ENCODE results near the gene AKR1C1.

Gene AKR1C1

GRCh38 chr10:4981722-4982471, 18.7 kb downstream of the AKR1C1 start:
- no peak overlapping the region for H3K4me3 ChIP-seq (ENCODE audit: low read length)
- H4K20me1 ChIP-seq (ENCODE audit: control insufficient read depth, insufficient read depth, low read depth, low read length), result no peaks in the 10 kb centered on the region
- no peaks in the 10 kb centered on the region for H3K36me3 ChIP-seq (ENCODE audit: control insufficient read depth, low read length)
- H3K9me2 ChIP-seq (replicated peaks; ENCODE audit: control insufficient read depth, low read length), result no peaks in the 10 kb centered on the region
- no peak overlapping the region for H3K27ac ChIP-seq (ENCODE audit: low read depth, low read length)
- H3F3A ChIP-seq (ENCODE audit: control insufficient read depth, insufficient read depth), result no peaks in the 10 kb centered on the region
- no peaks in the 10 kb centered on the region for H3K4me1 ChIP-seq (ENCODE audit: control insufficient read depth, low read length)
- TF ChIP-seq EZH2phosphoT487 (IDR thresholded peaks at IDR 0.05; ENCODE audit: borderline replicate concordance, low read length), result no peak
- peak; percentile 54 for TF ChIP-seq CTCF (IDR thresholded peaks at IDR 0.05; ENCODE audit: low read depth, low read length, poor library complexity, severe bottlenecking)
- H3K79me2 ChIP-seq (ENCODE audit: control insufficient read depth, low read length), result no peaks in the 10 kb centered on the region
- H3K9me3 ChIP-seq (ENCODE audit: control insufficient read depth, insufficient read depth, low read length), result no peaks in the 10 kb centered on the region
- H3K4me2 ChIP-seq (ENCODE audit: low read length), result no peak overlapping the region
- H3K27me3 ChIP-seq (ENCODE audit: control insufficient read depth, low read length), result no peaks in the 10 kb centered on the region

- no peaks in the 10 kb centered on the region for H4K20me1 ChIP-seq (ENCODE audit: control insufficient read depth, insufficient read depth, low read depth, low read length)
- no peak overlapping the region for H3K4me2 ChIP-seq (ENCODE audit: low read length)
- H3K9me2 ChIP-seq (replicated peaks; ENCODE audit: control insufficient read depth, low read length), result no peaks in the 10 kb centered on the region
- no peaks in the 10 kb centered on the region for H3K79me2 ChIP-seq (ENCODE audit: control insufficient read depth, low read length)
- no peaks in the 10 kb centered on the region for H3K36me3 ChIP-seq (ENCODE audit: control insufficient read depth, low read length)
- no peak for TF ChIP-seq CTCF (IDR thresholded peaks at IDR 0.05; ENCODE audit: low read depth, low read length, poor library complexity, severe bottlenecking)
- TF ChIP-seq EZH2phosphoT487 (IDR thresholded peaks at IDR 0.05; ENCODE audit: borderline replicate concordance, low read length), result no peak
- no peaks in the 10 kb centered on the region for H3K27me3 ChIP-seq (ENCODE audit: control insufficient read depth, low read length)
- H3K4me1 ChIP-seq (ENCODE audit: control insufficient read depth, low read length), result no peaks in the 10 kb centered on the region
- H3K4me3 ChIP-seq (ENCODE audit: low read length), result no peak overlapping the region
- H3K9me3 ChIP-seq (ENCODE audit: control insufficient read depth, insufficient read depth, low read length), result no peaks in the 10 kb centered on the region
- no peaks in the 10 kb centered on the region for H3F3A ChIP-seq (ENCODE audit: control insufficient read depth, insufficient read depth)
- H3K27ac ChIP-seq (ENCODE audit: low read depth, low read length), result no peak overlapping the region
Observed at GRCh38 chr10:4982764-4983226, 19.6 kb downstream of the AKR1C1 start.

GRCh38 chr10:4983615-4984216, 20.5 kb downstream of the AKR1C1 start:
- no peaks in the 10 kb centered on the region for H3K4me1 ChIP-seq (ENCODE audit: control insufficient read depth, low read length)
- H3K9me3 ChIP-seq (ENCODE audit: control insufficient read depth, insufficient read depth, low read length), result no peaks in the 10 kb centered on the region
- H3K27me3 ChIP-seq (ENCODE audit: control insufficient read depth, low read length), result no peaks in the 10 kb centered on the region
- no peaks in the 10 kb centered on the region for H3K9me2 ChIP-seq (replicated peaks; ENCODE audit: control insufficient read depth, low read length)
- no peak overlapping the region for H3K27ac ChIP-seq (ENCODE audit: low read depth, low read length)
- no peaks in the 10 kb centered on the region for H3F3A ChIP-seq (ENCODE audit: control insufficient read depth, insufficient read depth)
- no peaks in the 10 kb centered on the region for H3K79me2 ChIP-seq (ENCODE audit: control insufficient read depth, low read length)
- H3K36me3 ChIP-seq (ENCODE audit: control insufficient read depth, low read length), result no peaks in the 10 kb centered on the region
- H3K4me3 ChIP-seq (ENCODE audit: low read length), result no peak overlapping the region
- TF ChIP-seq CTCF (IDR thresholded peaks at IDR 0.05; ENCODE audit: low read depth, low read length, poor library complexity, severe bottlenecking), result no peak
- H4K20me1 ChIP-seq (ENCODE audit: control insufficient read depth, insufficient read depth, low read depth, low read length), result no peaks in the 10 kb centered on the region
- H3K4me2 ChIP-seq (ENCODE audit: low read length), result no peak overlapping the region

All from DOHH2 (cell line).